Measurements from ENCODE around the gene SUSD4.
"Not testable (repeated sequence)": the region's sequence is repeated elsewhere in the genome, so short reads cannot be mapped to it uniquely, and the experiment has no call there.

SUSD4 gene

GRCh38 chr1:223291796-223292195 lies 72.2 kb downstream of the SUSD4 start:
- no peak for DNase-seq (ENCODE audit: low read depth)

- no peak for DNase-seq (ENCODE audit: low read depth)
Observed at GRCh38 chr1:223290397-223290796, 73.6 kb downstream of the SUSD4 start.

DNA sequence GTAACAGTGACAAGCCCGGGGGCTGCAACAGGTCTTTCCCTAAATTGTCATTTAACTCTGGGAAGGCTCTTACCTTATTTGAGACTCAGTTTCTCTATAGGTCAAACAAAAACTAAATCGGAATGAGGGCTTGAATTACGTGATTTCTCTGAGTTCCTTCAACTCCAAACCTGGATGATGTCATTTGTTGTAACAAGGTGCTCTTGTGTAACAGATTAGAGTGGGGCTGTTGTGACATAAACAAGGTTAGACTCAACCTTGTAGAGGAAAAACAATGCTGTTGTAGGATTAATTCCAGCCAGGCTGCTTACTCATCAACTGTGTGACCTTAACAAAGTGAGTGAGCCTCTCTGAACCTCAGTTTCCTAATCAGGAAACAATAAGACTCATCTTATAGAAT lies 74.4 kb downstream of the SUSD4 start:
- DNase-seq (ENCODE audit: low read depth): no peak

- DNase-seq (ENCODE audit: low read depth): no peak
Observed at GRCh38 chr1:223288826-223289225, 75.2 kb downstream of the SUSD4 start.

- DNase-seq (ENCODE audit: low read depth): no peak
Observed at GRCh38 chr1:223285452-223285851, 78.5 kb downstream of the SUSD4 start.

GRCh38 chr1:223283697-223284096 lies 80.3 kb downstream of the SUSD4 start:
- DNase-seq (ENCODE audit: low read depth): not testable (repeated sequence)

DNA sequence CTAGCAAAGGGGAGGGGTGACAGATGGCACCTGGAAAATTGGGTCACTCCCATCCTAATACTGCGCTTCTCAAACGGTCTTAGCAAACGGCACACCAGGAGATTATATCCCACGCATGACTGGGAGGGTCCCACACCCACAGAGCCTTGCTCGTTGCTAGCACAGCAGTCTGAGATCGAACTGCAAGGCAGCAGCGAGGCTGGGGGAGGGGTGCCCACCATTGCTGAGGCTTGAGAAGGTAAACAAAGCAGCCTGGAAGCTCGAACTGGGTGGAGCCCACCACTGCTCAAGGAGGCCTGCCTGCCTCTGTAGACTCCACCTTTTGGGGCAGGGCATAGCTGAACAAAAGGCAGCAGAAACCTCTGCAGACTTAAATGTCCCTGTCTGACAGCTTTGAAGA lies 85.7 kb downstream of the SUSD4 start:
- not testable (repeated sequence) for DNase-seq (ENCODE audit: low read depth)

DNA sequence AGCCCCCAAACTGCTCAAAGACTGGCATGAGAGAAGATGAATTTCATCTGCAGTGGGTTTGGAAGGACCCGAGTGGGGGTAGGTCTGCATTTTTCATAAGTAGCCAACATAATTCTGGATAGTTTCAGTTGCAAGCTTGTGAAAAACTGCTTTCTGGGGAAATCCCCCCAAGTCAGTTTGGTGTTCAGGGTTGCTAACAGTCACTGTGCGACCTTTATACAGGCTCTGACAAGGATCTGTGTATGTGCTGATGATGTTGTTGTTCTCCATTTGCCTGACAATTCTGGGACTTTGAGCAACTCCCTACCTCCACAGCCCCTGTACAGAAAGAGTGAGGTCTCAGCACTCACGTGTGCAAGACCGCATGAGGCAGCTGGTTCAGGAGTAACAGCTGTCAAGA lies 87.9 kb downstream of the SUSD4 start:
- DNase-seq (ENCODE audit: low read depth): no peak

DNA sequence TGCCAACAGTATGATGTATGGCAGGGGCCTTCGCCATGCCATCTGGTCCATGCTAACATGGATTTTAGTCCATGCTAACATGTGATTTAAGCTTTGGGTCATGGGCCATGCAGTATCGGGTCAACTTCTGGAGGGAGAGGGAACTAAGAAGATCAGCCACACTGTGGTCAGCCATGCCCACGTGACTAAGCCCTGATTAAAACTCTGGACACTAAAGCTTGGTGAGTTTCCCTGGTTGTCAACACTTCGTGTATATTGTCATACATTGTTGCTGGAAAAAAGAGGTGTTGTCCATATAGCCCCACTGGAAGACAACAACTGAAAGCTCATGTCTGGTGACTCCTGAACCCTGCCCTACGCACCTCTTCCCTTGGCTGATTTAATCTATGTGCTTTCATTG lies 90.5 kb downstream of the SUSD4 start:
- no peak for DNase-seq (ENCODE audit: low read depth)

GRCh38 chr1:223271085-223271781 lies 92.7 kb downstream of the SUSD4 start:
- no peak for DNase-seq (ENCODE audit: low read depth)

DNA sequence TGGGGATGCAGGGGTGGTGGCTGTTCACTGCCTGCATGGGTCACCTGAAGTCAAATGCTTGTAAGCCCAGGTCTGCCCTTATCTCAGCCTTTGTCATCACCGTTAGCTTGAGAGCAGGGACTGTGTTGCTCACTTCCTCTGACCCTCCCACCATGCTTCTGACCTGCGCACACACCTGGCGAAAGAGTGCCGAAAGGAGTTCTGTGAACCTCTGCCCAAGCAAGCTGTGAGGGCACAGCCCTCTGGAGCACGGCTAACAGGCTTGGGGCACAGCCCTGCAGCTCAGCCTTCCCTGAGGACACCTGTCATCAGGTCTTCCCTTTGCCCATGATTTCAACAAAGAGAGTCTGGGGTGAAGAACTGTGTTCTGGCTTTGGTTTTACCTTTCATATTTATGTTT lies 93.8 kb downstream of the SUSD4 start:
- DNase-seq (ENCODE audit: low read depth): no peak

DNA sequence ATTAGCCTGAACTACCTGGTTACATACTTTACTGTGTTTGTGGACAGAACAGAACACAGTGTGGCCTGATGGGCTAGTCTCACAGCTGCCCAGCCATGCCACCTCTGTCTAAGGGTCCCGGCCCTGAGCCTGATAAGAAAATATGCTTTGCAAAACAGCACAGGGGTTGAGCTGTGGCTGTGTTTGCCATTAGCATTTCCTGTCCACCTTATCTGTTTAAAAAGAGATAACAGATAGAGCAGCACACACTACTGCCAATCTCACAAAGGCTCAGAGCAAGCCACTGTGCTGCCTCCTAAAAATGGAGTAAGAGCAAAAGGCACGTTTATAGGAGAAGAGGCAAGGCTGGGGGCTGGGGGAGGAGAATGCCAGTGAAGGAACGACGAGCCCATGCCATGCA lies 95.0 kb downstream of the SUSD4 start:
- DNase-seq (ENCODE audit: low read depth): no peak

- no peak for DNase-seq (ENCODE audit: low read depth)
Observed at GRCh38 chr1:223266632-223267172, 97.3 kb downstream of the SUSD4 start.

GRCh38 chr1:223264983-223265908 lies 98.7 kb downstream of the SUSD4 start:
- DNase-seq (ENCODE audit: low read depth): no peak

DNA sequence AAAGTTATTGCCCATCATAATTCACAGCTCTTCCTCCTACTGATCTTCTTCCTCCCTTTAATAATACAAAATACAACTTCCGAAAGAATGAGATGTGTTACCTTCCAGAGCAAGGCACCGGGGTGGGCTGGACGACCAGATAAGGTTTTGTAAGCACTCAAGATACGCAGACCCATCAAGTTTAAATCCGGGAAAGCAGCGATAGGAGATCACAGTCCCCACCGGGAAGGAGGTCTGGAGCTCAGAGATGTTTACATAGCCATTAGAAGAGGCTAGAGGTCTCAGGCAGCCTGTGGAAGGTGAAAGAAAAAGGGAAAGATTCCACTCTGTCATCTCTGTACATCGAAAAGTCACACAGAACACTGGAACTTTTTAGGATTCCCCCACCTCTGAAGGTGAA lies 99.4 kb downstream of the SUSD4 start:
- no peak for DNase-seq (ENCODE audit: low read depth)

GRCh38 chr1:223261914-223262313 lies 102.1 kb downstream of the SUSD4 start:
- DNase-seq (ENCODE audit: low read depth): no peak

- DNase-seq (ENCODE audit: low read depth): no peak
Observed at GRCh38 chr1:223260712-223261111, 103.3 kb downstream of the SUSD4 start.

DNA sequence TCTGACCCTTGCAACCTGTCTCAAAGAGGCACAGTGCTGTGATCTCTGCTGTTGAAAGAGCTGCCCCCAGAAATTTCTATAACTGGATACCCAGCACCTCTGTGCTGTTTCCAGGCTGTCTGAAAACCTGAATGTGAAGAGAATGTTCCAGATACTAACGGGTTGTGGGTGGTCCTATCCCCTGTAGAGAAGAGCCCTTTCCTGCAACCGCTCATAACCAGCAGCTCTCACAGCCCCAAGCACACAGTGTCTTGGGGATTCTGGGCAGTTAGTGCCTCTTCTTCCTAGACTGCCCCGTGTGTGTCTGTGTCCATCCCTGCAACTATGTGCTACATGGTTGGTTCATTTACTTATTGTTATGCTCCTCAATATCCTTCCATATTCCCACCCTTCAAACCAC lies 104.5 kb downstream of the SUSD4 start:
- DNase-seq (ENCODE audit: low read depth): no peak

DNA sequence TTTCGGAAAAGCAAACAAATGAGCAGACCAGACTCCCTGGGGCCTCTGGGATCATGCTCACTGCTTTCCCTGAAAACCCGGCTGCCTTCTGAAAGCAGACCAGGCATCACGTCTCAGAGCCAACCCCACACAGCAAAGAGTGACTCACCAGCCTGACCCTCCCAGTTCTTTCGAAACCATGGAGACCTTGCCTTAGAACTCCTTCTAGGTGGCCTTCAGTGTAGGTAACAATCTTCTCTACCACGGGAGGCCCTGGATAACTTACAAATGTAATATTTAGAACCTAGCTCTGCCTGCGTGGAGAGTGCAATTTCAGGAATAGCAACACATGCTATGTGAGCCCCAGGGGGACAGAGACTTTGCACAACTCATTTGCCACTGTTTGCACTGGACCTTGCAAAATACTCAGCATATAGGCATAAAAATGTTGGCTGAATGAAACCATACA lies 105.2 kb downstream of the SUSD4 start:
- DNase-seq (ENCODE audit: low read depth): peak; percentile 22

GRCh38 chr1:223257856-223258550 lies 106.0 kb downstream of the SUSD4 start:
- DNase-seq (ENCODE audit: low read depth): no peak

- no peak for DNase-seq (ENCODE audit: low read depth)
Observed at GRCh38 chr1:223256034-223256433, 107.9 kb downstream of the SUSD4 start.

DNA sequence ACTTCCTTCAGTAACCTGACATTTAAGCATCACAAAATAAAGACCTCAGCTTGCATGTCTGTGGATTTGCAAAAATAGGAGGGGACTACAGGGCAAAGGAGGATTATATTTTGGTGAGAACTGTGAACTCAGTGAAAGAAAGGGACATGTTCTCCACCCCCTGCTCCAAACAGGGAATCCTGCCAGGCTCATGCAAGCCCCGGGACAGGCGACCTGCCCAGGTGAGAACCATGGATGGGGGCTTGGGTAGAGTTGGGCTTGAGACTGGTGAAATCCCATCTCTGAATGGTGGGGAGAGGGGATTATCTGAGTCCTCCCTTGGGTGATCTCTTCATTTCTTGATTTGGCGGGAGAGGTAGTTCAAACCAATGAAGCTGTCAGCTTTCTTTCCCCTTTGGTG lies 110.1 kb downstream of the SUSD4 start:
- no peak for DNase-seq (ENCODE audit: low read depth)

Data from non-pigmented ciliary epithelial cell (primary cell).